ENCODE measurements around the gene RNF175.

RNF175 gene

GRCh38 chr4:153788051-153788412, 28.2 kb upstream of the RNF175 start:
- Histone ChIP-seq H3K9me3 (no peaks in the 10 kb centered on the region), H3K27me3 (peaks cover 100% of the 10 kb centered on the region), H3K27ac (no peak overlapping the region), H3K4me3 (ENCODE audit: low read depth in 1 of 2, low read length in 1 of 2) (no peak overlapping the region), H3K36me3 (no peaks in the 10 kb centered on the region), H3K4me1 (ENCODE audit: control insufficient read depth in 1 of 2, insufficient read depth in 1 of 2, low read depth in 1 of 2, low read length in 1 of 2) (peaks cover 4 to 8% of the 10 kb centered on the region in 2 experiments)
- TF ChIP-seq CTCF (IDR thresholded peaks at IDR 0.05) = no peak

- no peaks in the 10 kb centered on the region for H3K36me3 ChIP-seq
These were observed 27.8 kb upstream of the RNF175 start for GRCh38 chr4:153787575-153787974.

GRCh38 chr4:153787061-153787560, 27.3 kb upstream of the RNF175 start:
- H3K27me3 ChIP-seq = peaks cover 100% of the 10 kb centered on the region
- H3K4me3 ChIP-seq (ENCODE audit: low read depth in 1 of 2, low read length in 1 of 2) = no peak overlapping the region
- no peaks in the 10 kb centered on the region for H3K9me3 ChIP-seq
- H3K27ac ChIP-seq = no peak overlapping the region
- peaks cover 2 to 5% of the 10 kb centered on the region in 2 experiments for H3K4me1 ChIP-seq (ENCODE audit: control insufficient read depth in 1 of 2, insufficient read depth in 1 of 2, low read depth in 1 of 2, low read length in 1 of 2)
- no peaks in the 10 kb centered on the region for H3K36me3 ChIP-seq
- no peak for TF ChIP-seq CTCF (IDR thresholded peaks at IDR 0.05)

More at GRCh38 chr4:153787575-153787974, 27.8 kb upstream of the RNF175 start:
- no peak for TF ChIP-seq CTCF (IDR thresholded peaks at IDR 0.05)
- Histone ChIP-seq H3K4me3 (ENCODE audit: low read depth in 1 of 2, low read length in 1 of 2) (no peak overlapping the region), H3K9me3 (no peaks in the 10 kb centered on the region), H3K27me3 (peaks cover 100% of the 10 kb centered on the region), H3K27ac (no peak overlapping the region), H3K4me1 (ENCODE audit: control insufficient read depth in 1 of 2, insufficient read depth in 1 of 2, low read depth in 1 of 2, low read length in 1 of 2) (peaks cover 4 to 8% of the 10 kb centered on the region in 2 experiments)

- Histone ChIP-seq H3K27ac (no peak overlapping the region), H3K9me3 (no peaks in the 10 kb centered on the region), H3K4me1 (ENCODE audit: control insufficient read depth in 1 of 2, insufficient read depth in 1 of 2, low read depth in 1 of 2, low read length in 1 of 2) (peaks cover 0 to 4% of the 10 kb centered on the region in 2 experiments), H3K36me3 (no peaks in the 10 kb centered on the region), H3K27me3 (peaks cover 100% of the 10 kb centered on the region), H3K4me3 (ENCODE audit: low read depth in 1 of 2, low read length in 1 of 2) (no peak overlapping the region)
- no peak for TF ChIP-seq CTCF (IDR thresholded peaks at IDR 0.05)
These were observed 26.3 kb upstream of the RNF175 start for GRCh38 chr4:153785910-153786721.

GRCh38 chr4:153784166-153784699, 24.4 kb upstream of the RNF175 start:
- TF ChIP-seq CTCF (IDR thresholded peaks at IDR 0.05) = no peak
- no peak overlapping the region for H3K27ac ChIP-seq
- H3K4me1 ChIP-seq (ENCODE audit: control insufficient read depth in 1 of 2, insufficient read depth in 1 of 2, low read depth in 1 of 2, low read length in 1 of 2) = peaks cover 0 to 4% of the 10 kb centered on the region in 2 experiments
- H3K4me3 ChIP-seq (ENCODE audit: low read depth in 1 of 2, low read length in 1 of 2) = no peak overlapping the region
- H3K27me3 ChIP-seq = peaks cover 100% of the 10 kb centered on the region
- no peaks in the 10 kb centered on the region for H3K9me3 ChIP-seq
- no peaks in the 10 kb centered on the region for H3K36me3 ChIP-seq
